Thoracic aorta endothelial cell (primary cell): ENCODE measurements around the gene RGL2. TPM values are rescaled to one million over a fixed set of nuclear protein-coding genes. Genes with fewer than 3 reads are reported as not detected.

Experiments
- total RNA-seq: library from RNA; depleted of rRNA; stranded (reverse); fragments of >200 nt; gene quantifications from 2 replicates; pipeline ENCODE4 v1.2.3, GENCODE V29; 2012

Gene RGL2
- 40.0 and 42.2 TPM in 2 replicates for total RNA-seq

GRCh38 chr6:33298773-33299236 lies at the start of gene RGL2:
Gene RGL2, minus strand, starts transcription at chr6:33298942. Its CDS starts 332 bp downstream, at chr6:33298610.

GRCh38 chr6:33317669-33318425 lies 19.1 kb upstream of the RGL2 start, which contains the start of gene ZBTB22:
Gene ZBTB22, minus strand, starts transcription at chr6:33317744. Its CDS starts 828 bp downstream, at chr6:33316916.

GRCh38 chr6:33313709-33314514 lies 15.2 kb upstream of the RGL2 start, which contains the start of gene TAPBP:
Gene TAPBP, minus strand, starts transcription at chr6:33314078. Its CDS starts 37 bp downstream, at chr6:33314041.

GRCh38 chr6:33288921-33289783 lies 9.6 kb downstream of the RGL2 start, which contains the start of the genes PFDN6 and WDR46:
Gene PFDN6, plus strand, starts transcription at chr6:33289601. Its CDS starts 256 bp downstream, at chr6:33289857.
Gene WDR46, minus strand, starts transcription at chr6:33289239. Its CDS starts 69 bp downstream, at chr6:33289170.

GRCh38 chr6:33276864-33277662 lies 21.7 kb downstream of the RGL2 start, which contains the start of gene B3GALT4:
Gene B3GALT4, plus strand, starts transcription at chr6:33277123. Its CDS starts 297 bp downstream, at chr6:33277420.

GRCh38 chr6:33271468-33272274 lies 27.1 kb downstream of the RGL2 start, which contains the start of the genes RPS18 and VPS52:
Gene RPS18, plus strand, starts transcription at chr6:33272075. Its CDS starts 45 bp downstream, at chr6:33272120.
Gene VPS52, minus strand, starts transcription at chr6:33271876. Its CDS starts 201 bp downstream, at chr6:33271675.

Other genes starting within 250 kb of the RGL2 start
- gene HLA-DPA1, start 225.3 kb downstream of the RGL2 start, total RNA-seq, result 5.2 and 16.8 TPM in 2 replicates
- 14.5 and 20.8 TPM in 2 replicates for gene HLA-DPB1, start 223.0 kb downstream of the RGL2 start, total RNA-seq
- gene COL11A2, start 106.5 kb downstream of the RGL2 start, total RNA-seq, result 0.13 and 0.29 TPM in 2 replicates
- gene RXRB, start 98.3 kb downstream of the RGL2 start, total RNA-seq, result 13.3 and 17.5 TPM in 2 replicates
- 59.4 and 73.3 TPM in 2 replicates for gene SLC39A7, start 98.1 kb downstream of the RGL2 start, total RNA-seq
- 3.1 and 4.8 TPM in 2 replicates for gene HSD17B8, start 94.3 kb downstream of the RGL2 start, total RNA-seq
- gene RING1, start 90.4 kb downstream of the RGL2 start, total RNA-seq, result 14.1 and 18.1 TPM in 2 replicates
- gene VPS52, start 27.1 kb downstream of the RGL2 start, total RNA-seq, result 35.5 and 39.2 TPM in 2 replicates
- gene RPS18, start 26.9 kb downstream of the RGL2 start, total RNA-seq, result 2,291 and 2,418 TPM in 2 replicates
- 1.2 and 2.4 TPM in 2 replicates for gene B3GALT4, start 21.8 kb downstream of the RGL2 start, total RNA-seq
- gene WDR46, start 9.7 kb downstream of the RGL2 start, total RNA-seq, result 74.2 and 89.2 TPM in 2 replicates
- gene PFDN6, start 9.3 kb downstream of the RGL2 start, total RNA-seq, result 31.6 and 36.2 TPM in 2 replicates
- 64.1 and 90.7 TPM in 2 replicates for gene TAPBP, start 15.1 kb upstream of the RGL2 start, total RNA-seq
- gene ZBTB22, start 18.8 kb upstream of the RGL2 start, total RNA-seq, result 6.0 and 6.7 TPM in 2 replicates
- gene DAXX, start 24.0 kb upstream of the RGL2 start, total RNA-seq, result 51.2 and 51.4 TPM in 2 replicates
- gene KIFC1, start 92.9 kb upstream of the RGL2 start, total RNA-seq, result 48.7 and 75.7 TPM in 2 replicates
- gene PHF1, start 112.1 kb upstream of the RGL2 start, total RNA-seq, result 11.7 and 13.9 TPM in 2 replicates
- gene CUTA, start 119.2 kb upstream of the RGL2 start, total RNA-seq, result 67.6 and 73.9 TPM in 2 replicates
- gene SYNGAP1, start 121.1 kb upstream of the RGL2 start, total RNA-seq, result 3.5 and 6.7 TPM in 2 replicates
- gene ZBTB9, start 155.6 kb upstream of the RGL2 start, total RNA-seq, result 4.5 and 5.3 TPM in 2 replicates